Epithelial cell of prostate (primary cell): ENCODE results near the gene SOST.

ENCODE experiments used
- DNase-seq: peaks from one replicate; pipeline ENCODE4 v3.0.0-alpha.2; 2011; ENCODE audit warnings: low read depth, low spot score
- H3K27ac ChIP-seq: fragments of 450-650 bp; 2 replicates; pipeline ENCODE4 v1.5.1; 2017; ENCODE audit warnings: mild to moderate bottlenecking

SOST gene

GRCh38 chr17:43753493-43754129, 5.0 kb downstream of the SOST start:
- no peak overlapping the region for H3K27ac ChIP-seq
- no peak for DNase-seq

DNA sequence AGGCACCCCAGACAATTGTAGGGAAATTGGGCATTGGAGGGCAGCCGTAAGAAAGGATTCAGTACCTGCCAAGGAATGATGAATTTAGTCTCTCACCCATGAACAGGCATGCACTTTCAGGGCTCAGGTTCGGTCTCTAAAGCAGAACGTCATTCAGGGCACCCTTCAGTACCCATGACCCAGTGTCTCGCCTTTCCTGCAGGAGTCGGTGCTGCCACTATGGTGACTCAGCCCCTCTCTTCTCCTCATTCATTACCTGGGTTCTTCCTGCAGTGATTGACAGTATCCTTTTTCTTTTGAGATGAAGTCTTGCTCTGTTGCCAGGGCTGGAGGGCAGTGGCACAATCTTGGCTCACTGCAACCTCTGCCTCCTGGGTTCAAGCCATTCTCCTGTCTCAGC, 8.4 kb downstream of the SOST start:
- no peak for DNase-seq
- H3K27ac ChIP-seq = peak overlapping the region; percentile 83

DNA sequence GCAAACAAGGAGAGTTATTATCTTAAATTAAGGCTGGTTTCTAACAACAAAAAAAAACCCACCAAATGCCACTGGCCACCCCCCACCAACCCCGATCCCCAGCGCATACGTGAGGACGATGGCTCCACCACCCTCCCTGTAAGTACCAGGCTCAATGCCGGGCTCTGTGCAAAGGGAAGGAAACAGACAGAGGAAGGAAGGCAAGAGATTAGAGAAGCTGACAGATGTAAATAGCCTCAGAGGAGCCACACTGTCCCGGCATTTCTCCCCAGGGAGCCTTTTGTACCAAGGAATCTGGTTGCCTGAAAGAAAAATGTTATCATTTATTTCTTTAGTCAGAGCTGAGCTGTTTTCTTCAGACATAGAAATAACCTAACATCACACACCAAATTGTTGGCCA, 13.1 kb downstream of the SOST start:
- no peak overlapping the region for H3K27ac ChIP-seq
- DNase-seq = no peak

GRCh38 chr17:43741636-43742035, 17.0 kb downstream of the SOST start:
- no peak overlapping the region for H3K27ac ChIP-seq
- DNase-seq = no peak

DNA sequence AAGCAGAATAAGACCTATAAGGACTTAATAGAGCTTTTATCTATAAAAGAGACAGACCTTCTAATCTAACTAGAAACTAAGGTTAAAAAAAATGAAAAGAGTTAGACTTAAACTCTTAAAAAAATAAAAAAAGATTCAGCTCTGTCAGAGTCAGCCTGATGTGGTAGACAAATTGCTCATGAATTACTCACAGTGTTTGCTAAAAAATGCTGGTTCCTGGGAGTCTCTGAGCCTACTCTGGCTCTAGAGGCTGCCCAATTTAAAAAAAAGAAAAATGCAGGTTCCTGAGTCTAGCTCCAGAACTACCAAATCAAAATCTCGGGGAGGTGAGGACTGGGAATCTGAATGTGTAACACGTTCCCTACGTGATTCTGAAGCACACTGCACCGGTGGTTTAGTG, 18.1 kb downstream of the SOST start:
- no peak overlapping the region for H3K27ac ChIP-seq

DNA sequence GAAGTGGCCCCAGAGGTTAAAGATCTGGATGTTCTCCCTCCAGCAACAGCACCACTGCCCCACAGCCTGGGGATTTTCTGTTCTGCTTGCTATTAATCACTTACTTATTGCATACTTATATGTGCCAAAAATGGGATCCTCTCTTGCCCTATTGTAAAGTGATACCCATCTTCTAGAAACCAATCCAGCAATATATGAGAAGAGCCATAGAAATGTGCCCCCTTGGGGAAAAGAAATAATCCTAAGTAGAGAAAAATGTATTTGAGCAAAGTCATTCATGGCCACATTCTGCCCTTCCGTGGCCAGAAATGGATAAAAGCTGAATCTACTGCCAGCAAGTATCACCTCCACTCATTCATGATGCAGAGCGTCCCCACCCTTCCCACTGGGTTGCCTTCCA, 20.9 kb downstream of the SOST start:
- H3K27ac ChIP-seq = no peak overlapping the region
- DNase-seq = no peak

More for the DNA sequence above, 18.1 kb downstream of the SOST start:
- no peak for DNase-seq

DNA sequence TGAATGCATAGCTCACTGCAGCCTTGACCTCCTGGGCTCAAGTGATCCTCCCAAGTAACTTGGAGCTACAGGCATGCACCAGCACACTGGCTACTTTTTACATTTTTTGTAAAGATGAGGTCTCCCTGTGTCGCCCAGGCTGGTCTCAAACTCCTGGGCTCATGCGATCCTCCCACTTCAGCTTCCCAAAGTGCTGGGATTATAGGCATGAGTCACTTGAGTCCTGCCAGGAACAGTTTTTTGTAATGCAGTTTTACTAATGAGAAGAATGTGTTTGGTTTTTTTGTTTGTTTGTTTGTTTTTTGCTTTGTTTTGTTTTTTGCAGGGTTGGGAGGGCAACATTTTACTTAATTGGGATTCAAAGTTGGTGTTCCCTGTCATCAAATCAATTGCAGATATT, 22.2 kb downstream of the SOST start:
- DNase-seq = no peak

DNA sequence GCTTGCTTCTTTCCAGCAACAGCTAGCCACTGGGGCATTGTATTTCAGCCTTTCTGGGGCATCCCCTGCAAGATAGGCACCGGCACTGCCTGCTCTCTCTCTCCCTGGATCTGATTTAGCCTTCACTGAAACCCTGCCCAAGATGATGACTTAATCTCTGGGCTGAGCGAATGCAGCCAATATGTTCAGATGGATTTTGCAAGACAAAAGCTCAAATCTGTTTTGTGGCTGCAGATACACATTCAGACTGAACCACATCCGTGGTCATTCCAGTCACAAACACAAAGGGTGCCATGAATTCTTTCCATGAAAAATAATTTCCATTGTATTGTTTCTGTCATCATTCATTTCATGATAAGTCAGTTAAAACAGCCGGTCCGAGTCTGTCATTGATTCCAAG, 24.2 kb downstream of the SOST start:
- H3K27ac ChIP-seq = no peak overlapping the region
- no peak for DNase-seq

More for the DNA sequence above, 22.2 kb downstream of the SOST start:
- H3K27ac ChIP-seq = no peak overlapping the region

GRCh38 chr17:43733956-43734355, 24.6 kb downstream of the SOST start:
- DNase-seq = no peak
- H3K27ac ChIP-seq = no peak overlapping the region

GRCh38 chr17:43732958-43733357, 25.6 kb downstream of the SOST start:
- H3K27ac ChIP-seq = no peak overlapping the region
- DNase-seq = no peak

DNA sequence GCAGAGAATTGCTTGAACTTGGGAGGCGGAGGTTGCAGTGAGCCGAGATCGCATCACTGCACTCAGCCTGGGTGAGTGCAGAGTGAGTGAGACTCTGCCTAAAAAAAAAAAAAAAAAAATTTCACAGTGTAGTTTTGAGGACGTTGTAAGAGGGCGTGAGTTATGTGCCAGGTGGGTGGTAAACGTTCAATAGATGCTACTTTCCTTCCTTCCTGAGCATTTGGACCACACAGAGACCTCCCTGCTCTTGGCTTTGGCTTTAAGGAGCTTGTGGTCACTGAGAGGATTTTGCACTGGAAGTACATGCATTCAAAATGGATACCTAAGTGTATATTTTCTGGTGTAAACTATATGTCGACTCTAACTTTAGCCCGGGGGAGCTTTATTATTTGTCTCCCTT, 30.5 kb downstream of the SOST start:
- no peak for DNase-seq
- H3K27ac ChIP-seq = no peak overlapping the region

GRCh38 chr17:43723697-43724359, 34.8 kb downstream of the SOST start:
- no peak overlapping the region for H3K27ac ChIP-seq
- DNase-seq = no peak

GRCh38 chr17:43722870-43723665, 35.5 kb downstream of the SOST start:
- no peak overlapping the region for H3K27ac ChIP-seq
- no peak for DNase-seq

DNA sequence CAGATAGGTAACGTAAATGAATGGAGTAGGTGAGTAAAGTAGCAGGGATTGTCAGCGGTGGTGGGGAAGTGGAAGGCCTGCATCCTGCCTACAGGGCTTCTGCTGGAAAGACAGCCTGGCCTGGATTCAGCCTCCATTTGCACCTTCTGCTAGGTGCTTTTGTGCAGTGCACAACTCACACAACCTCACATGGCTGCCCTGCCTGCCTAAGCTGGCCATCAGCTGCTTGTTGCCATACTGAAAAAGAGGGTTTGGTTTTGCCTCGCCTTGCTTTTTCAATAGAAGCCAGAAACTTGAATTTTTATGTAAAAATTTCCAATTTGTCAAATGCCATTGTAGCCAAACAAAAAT, 36.3 kb downstream of the SOST start:
- no peak overlapping the region for H3K27ac ChIP-seq
- no peak for DNase-seq

DNA sequence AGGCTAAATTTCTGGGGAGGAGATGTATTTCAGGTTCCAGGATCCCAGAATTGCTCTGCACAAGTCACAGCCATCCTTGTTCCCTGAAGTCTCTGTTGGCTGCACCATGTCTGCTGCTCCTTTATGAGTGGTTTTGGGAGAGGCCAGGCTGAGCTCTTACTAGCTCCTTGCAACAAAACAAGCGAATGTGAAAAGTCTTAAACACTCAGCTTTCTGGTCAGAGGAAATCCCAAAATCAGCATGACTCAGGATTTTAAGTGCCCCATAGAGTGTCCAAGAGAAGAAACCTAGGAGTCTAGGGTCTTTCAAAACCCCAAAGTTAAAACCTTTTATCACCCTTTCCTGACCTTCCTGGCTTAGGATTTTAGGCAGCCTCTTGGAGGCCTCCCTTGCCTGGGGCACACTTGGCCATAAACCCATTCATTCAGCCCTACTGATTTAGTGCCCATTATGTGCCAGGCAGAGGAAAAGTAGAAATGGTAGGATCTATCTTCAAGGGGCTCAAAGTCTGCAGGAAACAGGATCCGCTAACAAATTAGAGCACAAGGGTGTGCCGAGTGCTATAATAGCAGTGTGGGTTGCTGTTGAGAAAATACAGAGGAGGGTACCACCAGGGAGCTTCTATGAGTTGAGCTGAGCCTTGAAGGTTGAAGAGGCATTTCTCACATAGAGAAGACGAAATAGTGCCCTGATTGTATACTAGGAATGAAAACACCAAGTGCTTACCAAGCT, 36.9 kb downstream of the SOST start:
- DNase-seq = no peak
- no peak overlapping the region for H3K27ac ChIP-seq

DNA sequence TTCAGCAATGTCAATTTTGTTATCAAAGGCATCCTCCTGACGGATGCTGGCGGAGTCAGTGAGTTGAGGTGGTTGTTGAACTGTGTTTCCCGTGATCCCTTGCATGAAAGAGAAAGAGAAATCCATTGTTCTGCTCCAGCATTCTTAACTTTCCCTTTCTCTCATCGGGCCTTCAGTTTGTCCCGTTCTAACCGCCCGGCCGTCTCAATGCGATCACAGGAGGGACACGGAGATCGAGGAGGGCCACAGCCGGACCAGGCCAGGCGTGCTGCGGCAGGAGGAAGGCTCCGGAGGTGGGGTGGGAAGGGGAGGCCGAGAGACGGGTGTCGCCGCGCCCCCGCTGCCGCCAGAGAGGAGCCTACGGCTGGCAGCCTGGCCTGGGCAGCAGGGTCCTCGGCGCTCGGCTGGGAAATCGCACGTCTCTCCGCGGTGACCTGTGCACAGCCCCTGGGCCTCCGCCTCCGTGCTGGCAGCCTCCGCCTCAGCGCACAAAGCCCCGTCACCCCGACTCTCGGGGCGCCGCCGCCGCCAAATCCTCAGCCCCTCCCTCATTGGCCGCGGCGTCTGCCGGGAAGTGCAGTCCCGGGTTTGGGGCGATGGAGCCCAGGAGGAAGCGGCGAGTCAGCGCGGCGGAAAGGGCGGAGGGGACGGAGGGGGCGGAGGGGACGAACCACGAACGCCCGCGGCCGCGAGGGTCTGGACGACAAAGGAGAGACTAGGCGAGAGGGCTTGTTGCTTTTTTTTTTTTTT, 38.1 kb downstream of the SOST start:
- H3K27ac ChIP-seq = peak overlapping the region; percentile 43
- no peak for DNase-seq

- no peak overlapping the region for H3K27ac ChIP-seq
- DNase-seq = no peak
Observed at GRCh38 chr17:43719578-43719977, 39.0 kb downstream of the SOST start.

DNA sequence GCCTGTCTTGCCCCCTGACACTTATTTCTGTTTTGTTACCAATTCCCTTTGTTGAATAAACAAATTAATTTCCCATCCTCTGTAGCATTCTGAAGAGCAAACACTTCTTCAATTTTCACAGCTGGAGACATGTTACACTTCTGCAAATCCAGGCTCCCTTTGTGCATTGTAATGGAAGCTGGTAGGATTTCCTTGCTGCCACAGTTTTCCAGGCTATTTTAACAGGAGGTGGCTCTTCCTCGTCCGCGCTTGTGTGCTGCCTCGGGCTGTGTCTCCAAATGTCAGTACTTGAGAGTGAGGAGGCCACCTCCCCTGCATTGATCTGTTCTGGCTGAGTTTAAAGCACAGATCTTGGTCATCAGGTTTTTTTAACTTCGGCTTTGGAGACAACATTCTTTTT, 40.0 kb downstream of the SOST start:
- DNase-seq = no peak
- no peak overlapping the region for H3K27ac ChIP-seq

DNA sequence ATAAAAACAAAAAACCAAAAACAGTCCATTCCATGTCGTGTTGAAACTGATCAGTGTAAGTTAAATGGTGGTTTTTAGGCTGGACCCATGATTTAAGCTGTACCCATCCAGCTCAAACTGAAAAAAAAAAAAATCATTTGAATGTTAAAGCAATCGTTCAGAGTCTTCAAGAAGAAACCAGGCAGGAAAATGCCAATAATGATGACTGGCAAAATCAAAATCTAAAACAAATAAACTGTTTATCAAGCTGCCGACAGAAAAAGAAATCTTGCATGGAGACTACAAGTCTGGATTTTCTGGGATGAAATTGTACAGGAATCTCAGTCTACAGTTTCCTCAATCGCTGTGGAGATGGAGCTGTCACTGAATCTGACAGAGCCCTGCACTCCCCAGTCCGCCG, 40.7 kb downstream of the SOST start:
- H3K27ac ChIP-seq = no peak overlapping the region
- DNase-seq = no peak

GRCh38 chr17:43714465-43715149, 44.0 kb downstream of the SOST start:
- peak overlapping the region; percentile 46 for H3K27ac ChIP-seq
- peak; percentile 70 for DNase-seq
